ENCODE measurements around the gene OR10G7.
"Not testable (repeated sequence)": the region's sequence is repeated elsewhere in the genome, so short reads cannot be mapped to it uniquely, and the experiment has no call there.

Gene OR10G7

DNA sequence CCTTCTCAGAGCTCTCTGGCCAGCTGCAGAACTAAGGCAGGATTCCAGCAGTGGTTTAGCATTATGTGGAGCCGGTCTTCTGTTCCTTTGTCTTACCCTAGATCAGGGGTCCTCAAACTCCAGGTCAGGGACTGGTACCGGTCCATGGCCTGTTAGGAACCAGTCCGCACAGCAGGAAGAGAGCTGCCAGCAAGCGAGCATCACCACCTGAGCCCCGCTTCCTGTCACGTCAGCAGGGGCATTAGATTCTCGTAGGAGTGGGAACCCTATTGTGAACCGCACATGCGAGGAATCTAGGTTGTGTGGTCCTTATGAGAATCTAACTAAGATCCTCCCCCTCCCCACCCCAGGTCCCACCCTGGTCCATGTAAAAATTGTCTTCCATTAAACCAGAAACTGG, 1.6 kb downstream of the OR10G7 start:
- DNase-seq, result no peak

DNA sequence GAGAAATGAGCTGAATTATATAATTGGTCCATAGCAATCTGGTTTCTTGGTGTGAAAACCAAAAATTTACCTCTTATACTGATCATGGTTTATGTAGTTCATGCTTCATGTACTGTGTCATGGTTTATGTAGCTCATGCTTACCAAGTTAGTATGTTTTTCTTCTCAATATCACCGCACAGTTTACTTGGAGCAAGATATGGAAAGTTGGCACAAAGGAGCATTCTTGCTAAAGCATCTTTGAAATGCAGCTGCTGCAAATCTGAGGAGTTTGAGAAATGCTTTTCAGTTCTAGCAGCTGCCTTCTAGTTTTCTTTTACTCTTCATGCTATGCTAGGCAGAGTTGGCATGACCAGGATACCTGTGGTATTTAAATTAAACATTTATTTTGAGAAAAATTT, 4.5 kb downstream of the OR10G7 start:
- DNase-seq, result no peak

DNA sequence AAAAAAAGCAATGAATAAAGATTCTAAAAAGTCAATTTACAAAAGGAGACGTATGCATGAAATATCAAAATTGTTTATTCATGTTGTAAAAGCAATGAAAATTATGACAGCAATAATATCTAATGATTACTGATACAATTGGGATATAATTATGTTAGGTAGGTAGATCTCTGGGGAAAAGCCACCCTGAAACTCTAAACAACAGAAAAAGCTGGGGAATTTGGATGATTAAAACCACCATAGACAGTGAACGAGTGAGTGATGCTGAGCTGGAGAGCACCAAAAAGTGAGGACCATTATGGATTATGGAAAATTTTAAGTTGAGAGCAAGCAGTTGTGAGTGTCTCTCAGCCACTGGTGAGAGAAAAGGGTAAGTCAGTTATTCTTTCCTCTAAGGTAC, 14.6 kb downstream of the OR10G7 start, which contains the start of gene OR10G8:
TSS of gene OR10G8 (plus strand) at position 301 of the 400 bp plus-strand sequence. CDS start 2,825 bp downstream, outside the sequence.
- no peak for DNase-seq

DNA sequence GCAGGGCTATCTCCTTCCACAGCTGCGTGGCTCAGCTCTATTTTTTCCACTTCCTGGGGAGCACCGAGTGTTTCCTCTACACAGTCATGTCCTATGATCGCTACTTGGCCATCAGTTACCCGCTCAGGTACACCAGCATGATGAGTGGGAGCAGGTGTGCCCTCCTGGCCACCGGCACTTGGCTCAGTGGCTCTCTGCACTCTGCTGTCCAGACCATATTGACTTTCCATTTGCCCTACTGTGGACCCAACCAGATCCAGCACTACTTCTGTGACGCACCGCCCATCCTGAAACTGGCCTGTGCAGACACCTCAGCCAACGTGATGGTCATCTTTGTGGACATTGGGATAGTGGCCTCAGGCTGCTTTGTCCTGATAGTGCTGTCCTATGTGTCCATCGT, 25.3 kb downstream of the OR10G7 start:
- not testable (repeated sequence) for DNase-seq

DNA sequence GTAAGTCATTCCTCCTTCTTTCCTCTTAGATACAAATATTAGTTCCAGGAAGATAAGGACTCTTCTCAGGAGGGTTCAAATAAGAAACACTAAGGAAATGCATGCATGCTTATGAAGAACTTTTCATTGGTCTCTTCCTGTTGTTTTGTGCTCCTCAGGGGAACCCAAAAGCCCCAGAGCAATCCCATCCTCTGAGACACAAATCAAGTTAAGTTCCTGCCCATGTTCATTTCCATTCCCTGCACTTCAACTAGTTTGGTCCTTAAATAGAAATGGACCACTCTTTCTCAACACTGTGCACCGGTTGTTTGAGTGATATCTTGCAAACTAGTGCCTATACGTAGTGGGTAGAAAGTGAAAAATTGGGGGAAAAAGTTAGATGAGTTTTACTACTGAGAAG, 28.4 kb downstream of the OR10G7 start, which contains the start of gene OR10G4:
TSS of gene OR10G4 (plus strand) at position 301 of the 400 bp plus-strand sequence. CDS start 2,578 bp downstream, outside the sequence.
- DNase-seq, result no peak

DNA sequence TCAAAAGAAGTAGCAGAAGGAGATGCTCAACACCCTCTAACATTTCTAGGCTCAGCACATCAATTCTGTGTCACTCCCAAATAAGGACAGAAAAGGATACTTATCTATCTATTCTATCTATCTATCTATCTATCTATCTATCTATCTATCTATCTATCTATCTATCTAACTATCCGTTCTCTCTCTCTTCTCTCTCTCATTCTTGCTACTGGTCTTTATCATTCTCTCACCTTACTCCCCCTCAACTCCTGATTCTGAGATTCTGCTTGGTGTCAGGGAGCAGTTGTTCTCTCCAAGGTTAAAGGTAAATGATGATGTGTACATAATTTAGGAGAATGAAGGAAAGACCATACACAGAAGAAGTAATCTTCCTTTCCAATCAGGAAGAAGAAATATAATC, 46.0 kb downstream of the OR10G7 start, which contains the start of gene OR10G6:
TSS of gene OR10G6 (minus strand) at position 43 of the 400 bp plus-strand sequence. CDS start at position 43, 0 bp downstream.
- DNase-seq, result no peak
